Mesodermal cell (in vitro differentiated cells): ENCODE measurements around the gene CLIC5.
"Not testable (repeated sequence)": the region's sequence is repeated elsewhere in the genome, so short reads cannot be mapped to it uniquely, and the experiment has no call there.

ENCODE experiments used
- H3K27ac ChIP-seq: 2 replicates; pipeline ENCODE4 v1.7.0; 2013; ENCODE audit warnings: mild to moderate bottlenecking, low read depth, low read length, moderate library complexity; ENCODE audit not compliant: severe bottlenecking
- H3K36me3 ChIP-seq: 2 replicates; pipeline ENCODE4 v1.7.1; 2013; ENCODE audit warnings: mild to moderate bottlenecking, low read length, moderate library complexity; ENCODE audit not compliant: control insufficient read depth, insufficient read depth
- H3K4me1 ChIP-seq: one replicate; pipeline ENCODE4 v1.7.1; 2013; ENCODE audit warnings: mild to moderate bottlenecking, low read length; ENCODE audit not compliant: insufficient read depth, control insufficient read depth, poor library complexity, severe bottlenecking
- H3K4me3 ChIP-seq: 2 replicates; pipeline ENCODE4 v1.7.0; 2013; ENCODE audit warnings: low read length, control low read depth, mild to moderate bottlenecking; ENCODE audit not compliant: insufficient read depth, poor library complexity, severe bottlenecking; ENCODE audit errors: extremely low read depth
- H3K9me3 ChIP-seq: 2 replicates; pipeline ENCODE4 v1.7.1; 2013; ENCODE audit warnings: mild to moderate bottlenecking, low read length, moderate library complexity; ENCODE audit not compliant: control insufficient read depth
- WGBS, 2 experiments: methylation state at CpG; one replicate each; pipeline ENCODE4 v1.1.5; 2013; ENCODE audit warnings: missing lambda C conversion rate in 2 of 2; ENCODE audit not compliant: insufficient coverage in 2 of 2; 5-methylcytosine and 5-hydroxymethylcytosine counted together

The CLIC5 gene

GRCh38 chr6:45927421-45928320, 88.0 kb downstream of the CLIC5 start:
- Histone ChIP-seq H3K36me3 (no peaks in the 10 kb centered on the region), H3K27ac (no peak overlapping the region), H3K4me1 (peaks cover 21% of the 10 kb centered on the region), H3K9me3 (no peaks in the 10 kb centered on the region), H3K4me3 (no peak overlapping the region)
- 37 to 53% methylated on average over 3 to 4 of the region's 9 CpGs for WGBS, 2 experiments

- H3K4me3 ChIP-seq, H3K9me3 ChIP-seq, H3K36me3 ChIP-seq, H3K27ac ChIP-seq: not testable (repeated sequence)
- H3K4me1 ChIP-seq = peaks cover 24% of the 10 kb centered on the region
- WGBS, 2 experiments = 85 to 87% methylated on average over 3 to 5 of the region's 8 CpGs
These were observed 89.2 kb downstream of the CLIC5 start for GRCh38 chr6:45926423-45926822.

- H3K36me3 ChIP-seq = no peaks in the 10 kb centered on the region
- no peaks in the 10 kb centered on the region for H3K9me3 ChIP-seq
- peaks cover 24% of the 10 kb centered on the region for H3K4me1 ChIP-seq
- WGBS, 2 experiments = 89 to 90% methylated on average over 3 to 4 of the region's 6 CpGs
- H3K27ac ChIP-seq = no peak overlapping the region
- H3K4me3 ChIP-seq = no peak overlapping the region
These were observed 90.8 kb downstream of the CLIC5 start for GRCh38 chr6:45924763-45925342.

GRCh38 chr6:45923831-45924391, 91.7 kb downstream of the CLIC5 start:
- Histone ChIP-seq H3K27ac (no peak overlapping the region), H3K9me3 (no peaks in the 10 kb centered on the region), H3K4me3 (no peak overlapping the region), H3K4me1 (peaks cover 24% of the 10 kb centered on the region), H3K36me3 (no peaks in the 10 kb centered on the region)
- 75 to 83% methylated on average over 2 to 3 of the region's 5 CpGs for WGBS, 2 experiments

- peaks cover 24% of the 10 kb centered on the region for H3K4me1 ChIP-seq
- H3K27ac ChIP-seq = no peak overlapping the region
- WGBS, 2 experiments = 38 to 60% methylated on average over 4 to 9 of the region's 11 CpGs
- no peak overlapping the region for H3K4me3 ChIP-seq
- H3K36me3 ChIP-seq = no peaks in the 10 kb centered on the region
- H3K9me3 ChIP-seq = no peaks in the 10 kb centered on the region
These were observed 92.8 kb downstream of the CLIC5 start for GRCh38 chr6:45922728-45923351.

- Histone ChIP-seq H3K36me3 (no peaks in the 10 kb centered on the region), H3K4me3 (no peak overlapping the region), H3K27ac (no peak overlapping the region), H3K9me3 (no peaks in the 10 kb centered on the region), H3K4me1 (peaks cover 22% of the 10 kb centered on the region)
- 60 to 73% methylated on average over 2 to 3 of the region's 6 CpGs for WGBS, 2 experiments
These were observed 93.9 kb downstream of the CLIC5 start for GRCh38 chr6:45921691-45922281.

GRCh38 chr6:45920819-45921511, 94.7 kb downstream of the CLIC5 start:
- peaks cover 22% of the 10 kb centered on the region for H3K4me1 ChIP-seq
- no peaks in the 10 kb centered on the region for H3K9me3 ChIP-seq
- H3K27ac ChIP-seq = no peak overlapping the region
- 90 to 100% methylated on average over 1 to 3 of the region's 5 CpGs for WGBS, 2 experiments
- H3K36me3 ChIP-seq = no peaks in the 10 kb centered on the region
- no peak overlapping the region for H3K4me3 ChIP-seq

GRCh38 chr6:45917439-45917838, 98.2 kb downstream of the CLIC5 start:
- WGBS, 2 experiments = 90 to 91% methylated on average over 2 of the region's 2 CpGs
- H3K36me3 ChIP-seq = no peaks in the 10 kb centered on the region
- no peak overlapping the region for H3K27ac ChIP-seq

GRCh38 chr6:45916692-45917091, 99.0 kb downstream of the CLIC5 start:
- H3K36me3 ChIP-seq = no peaks in the 10 kb centered on the region
- 83 to 93% methylated on average over 3 to 4 of the region's 5 CpGs for WGBS, 2 experiments
- H3K9me3 ChIP-seq = no peaks in the 10 kb centered on the region
- no peak overlapping the region for H3K4me3 ChIP-seq
- H3K4me1 ChIP-seq = no peaks in the 10 kb centered on the region
- H3K27ac ChIP-seq = no peak overlapping the region

More at GRCh38 chr6:45917439-45917838, 98.2 kb downstream of the CLIC5 start:
- Histone ChIP-seq H3K4me1 (peaks cover under 1% of the 10 kb centered on the region), H3K4me3 (no peak overlapping the region), H3K9me3 (no peaks in the 10 kb centered on the region)
